ENCODE results near the gene CADM1.

Gene CADM1

DNA sequence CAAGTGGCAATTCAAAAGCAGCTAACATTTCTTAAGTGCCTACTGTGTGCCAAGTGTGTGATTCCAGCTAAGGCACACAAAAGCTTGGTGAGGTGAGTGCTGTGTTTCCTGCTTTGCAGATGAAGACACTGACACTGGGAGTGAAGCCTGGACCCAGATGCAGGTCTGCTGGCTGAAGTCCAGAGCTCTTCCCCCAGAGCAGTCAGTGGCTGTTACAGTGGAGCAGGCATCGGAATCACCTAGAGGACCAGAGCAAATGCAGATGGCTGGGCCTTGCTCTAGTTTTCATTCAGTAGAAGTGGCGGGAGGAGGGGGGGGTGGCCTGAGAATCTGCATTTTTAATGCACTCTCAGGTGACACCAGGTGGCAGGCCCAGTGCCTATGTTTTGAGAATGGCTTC is 342.3 kb downstream of the CADM1 start:
- TF ChIP-seq CTCF (IDR thresholded peaks at IDR 0.05; ENCODE audit: low read depth, low read length, missing control alignments) = no peak
- in situ Hi-C loops (cut with HindIII; ENCODE audit: low sequenced_read_pairs) = no loop called here
- DNase-seq (ENCODE audit: low read depth) = no peak
- no peak overlapping the region for H3K4me3 ChIP-seq (ENCODE audit: low read depth, low read length)

DNA sequence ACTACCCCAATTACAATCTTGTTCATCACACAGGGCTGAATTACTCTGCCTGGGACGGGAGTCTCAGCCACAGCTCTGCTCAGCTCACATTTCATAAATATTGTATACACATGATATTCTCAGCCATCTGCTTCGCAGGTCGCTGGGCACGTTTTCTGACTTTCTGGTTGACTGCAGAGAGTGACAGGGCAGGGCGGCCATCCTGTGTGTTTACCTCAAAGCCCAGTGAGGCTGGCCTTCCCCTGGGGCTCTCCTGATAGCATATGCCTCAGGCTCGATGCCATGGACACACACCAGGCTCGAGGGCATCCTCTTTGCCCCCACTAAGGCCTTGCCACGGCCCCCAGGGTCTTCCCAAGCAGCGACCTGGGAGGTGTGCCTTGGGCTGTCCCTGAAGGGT is 345.0 kb downstream of the CADM1 start:
- TF ChIP-seq CTCF (IDR thresholded peaks at IDR 0.05; ENCODE audit: low read depth, low read length, missing control alignments) = no peak
- no peak for DNase-seq (ENCODE audit: low read depth)
- H3K4me3 ChIP-seq (ENCODE audit: low read depth, low read length) = no peak overlapping the region
- in situ Hi-C loops (cut with HindIII; ENCODE audit: low sequenced_read_pairs) = no loop called here

GRCh38 chr11:115158053-115158452 is 346.2 kb downstream of the CADM1 start:
- in situ Hi-C loops (cut with HindIII; ENCODE audit: low sequenced_read_pairs) = no loop called here
- H3K4me3 ChIP-seq (ENCODE audit: low read depth, low read length) = no peak overlapping the region
- TF ChIP-seq CTCF (IDR thresholded peaks at IDR 0.05; ENCODE audit: low read depth, low read length, missing control alignments) = no peak
- DNase-seq (ENCODE audit: low read depth) = no peak

- DNase-seq (ENCODE audit: low read depth) = no peak
- no peak overlapping the region for H3K4me3 ChIP-seq (ENCODE audit: low read depth, low read length)
- no peak for TF ChIP-seq CTCF (IDR thresholded peaks at IDR 0.05; ENCODE audit: low read depth, low read length, missing control alignments)
- in situ Hi-C loops (cut with HindIII; ENCODE audit: low sequenced_read_pairs) = no loop called here
These were observed 347.0 kb downstream of the CADM1 start for GRCh38 chr11:115157247-115157646.

DNA sequence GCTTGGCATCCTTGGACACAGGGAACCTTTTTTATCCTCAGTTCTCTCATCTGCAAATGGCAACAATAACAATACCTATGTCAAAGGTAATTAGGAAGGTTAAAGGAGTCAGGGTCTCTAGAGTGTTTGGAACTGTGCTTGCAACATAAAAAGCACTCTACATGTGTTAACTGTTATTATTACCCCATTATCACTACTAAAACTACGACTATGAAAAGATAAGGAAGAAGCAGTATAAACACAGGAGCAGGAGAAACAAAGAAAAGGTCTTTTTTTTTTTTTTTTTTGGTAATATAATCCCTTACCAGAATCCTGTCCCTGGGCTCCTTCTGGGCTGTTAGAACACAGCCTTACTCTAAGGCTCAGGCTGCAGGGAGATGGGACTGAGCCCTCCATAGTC is 348.2 kb downstream of the CADM1 start:
- no peak overlapping the region for H3K4me3 ChIP-seq (ENCODE audit: low read depth, low read length)
- in situ Hi-C loops (cut with HindIII; ENCODE audit: low sequenced_read_pairs) = no loop called here
- no peak for TF ChIP-seq CTCF (IDR thresholded peaks at IDR 0.05; ENCODE audit: low read depth, low read length, missing control alignments)
- DNase-seq (ENCODE audit: low read depth) = no peak

DNA sequence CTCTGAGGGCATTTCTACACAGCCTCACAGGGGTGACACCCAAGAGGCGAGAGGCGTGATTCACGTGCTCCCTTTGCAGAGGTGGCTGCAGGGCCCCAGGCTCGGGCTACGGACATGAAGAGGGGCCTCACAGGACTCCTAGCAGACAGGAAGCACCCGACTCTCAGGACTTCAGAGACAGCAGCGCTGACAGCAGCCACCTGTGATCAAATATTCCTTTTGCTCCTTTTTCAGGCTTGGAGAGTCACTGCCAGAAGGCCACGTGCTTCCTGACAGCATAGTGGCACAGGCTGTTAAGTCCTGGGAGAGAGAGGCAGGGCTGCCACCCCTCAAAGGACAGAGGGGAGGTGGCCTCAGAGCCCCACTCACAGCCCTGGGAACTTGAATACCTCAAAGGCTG is 348.9 kb downstream of the CADM1 start:
- TF ChIP-seq CTCF (IDR thresholded peaks at IDR 0.05; ENCODE audit: low read depth, low read length, missing control alignments) = no peak

GRCh38 chr11:115154355-115154736 is 349.9 kb downstream of the CADM1 start:
- no peak for TF ChIP-seq CTCF (IDR thresholded peaks at IDR 0.05; ENCODE audit: low read depth, low read length, missing control alignments)
- DNase-seq (ENCODE audit: low read depth) = no peak
- in situ Hi-C loops (cut with HindIII; ENCODE audit: low sequenced_read_pairs) = no loop called here
- H3K4me3 ChIP-seq (ENCODE audit: low read depth, low read length) = no peak overlapping the region

More for the DNA sequence above, 348.9 kb downstream of the CADM1 start:
- DNase-seq (ENCODE audit: low read depth) = no peak
- in situ Hi-C loops (cut with HindIII; ENCODE audit: low sequenced_read_pairs) = no loop called here
- no peak overlapping the region for H3K4me3 ChIP-seq (ENCODE audit: low read depth, low read length)

All from astrocyte of the cerebellum (primary cell).